Measurements from ENCODE around the gene DOK4.

GRCh38 chr16:57475711-57476339 is 10.5 kb downstream of the DOK4 start:
- peak; percentile 49 for TF ChIP-seq CTCF (conservative IDR thresholded peaks at IDR 0.05; ENCODE audit: low read depth, low read length)
- TF ChIP-seq EZH2phosphoT487 (IDR thresholded peaks at IDR 0.05; ENCODE audit: borderline replicate concordance, low read length): no peak
- no peak for TF ChIP-seq EZH2 (IDR thresholded peaks at IDR 0.05; ENCODE audit: low read length, unreplicated experiment)
